ENCODE results near the gene DEGS2.
"Not testable (repeated sequence)": the region's sequence is repeated elsewhere in the genome, so short reads cannot be mapped to it uniquely, and the experiment has no call there.

The DEGS2 gene

GRCh38 chr14:100187247-100187833 is 27.9 kb upstream of the DEGS2 start:
- TF ChIP-seq EZH2phosphoT487 (IDR thresholded peaks at IDR 0.05; ENCODE audit: borderline replicate concordance, low read length) (no peak), CTCF (IDR thresholded peaks at IDR 0.05; ENCODE audit: low read depth, low read length, poor library complexity, severe bottlenecking) (no peak)
- Histone ChIP-seq H3K9me3 (ENCODE audit: control insufficient read depth, insufficient read depth, low read length) (no peaks in the 10 kb centered on the region), H3K27me3 (ENCODE audit: control insufficient read depth, low read length) (no peaks in the 10 kb centered on the region), H3K4me2 (ENCODE audit: low read length) (no peak overlapping the region), H3F3A (ENCODE audit: control insufficient read depth, insufficient read depth) (no peaks in the 10 kb centered on the region), H3K79me2 (ENCODE audit: control insufficient read depth, low read length) (peaks cover 2% of the 10 kb centered on the region; the same call in 1 of the 2 replicates), H3K9me2 (replicated peaks; ENCODE audit: control insufficient read depth, low read length) (no peaks in the 10 kb centered on the region), H3K36me3 (ENCODE audit: control insufficient read depth, low read length) (no peaks in the 10 kb centered on the region), H3K4me3 (ENCODE audit: low read length) (no peak overlapping the region), H4K20me1 (ENCODE audit: control insufficient read depth, insufficient read depth, low read depth, low read length) (no peaks in the 10 kb centered on the region), H3K27ac (ENCODE audit: low read depth, low read length) (no peak overlapping the region), H3K4me1 (ENCODE audit: control insufficient read depth, low read length) (peaks cover 6% of the 10 kb centered on the region)

- not testable (repeated sequence) for H3K4me1 ChIP-seq (ENCODE audit: control insufficient read depth, low read length); H3K27ac ChIP-seq (ENCODE audit: low read depth, low read length); H3K4me2 ChIP-seq (ENCODE audit: low read length)
Measured at GRCh38 chr14:100181876-100182551, 22.6 kb upstream of the DEGS2 start.

GRCh38 chr14:100180671-100181070 is 21.2 kb upstream of the DEGS2 start:
- H3F3A ChIP-seq (ENCODE audit: control insufficient read depth, insufficient read depth): not testable (repeated sequence)

More at GRCh38 chr14:100181876-100182551, 22.6 kb upstream of the DEGS2 start:
- H4K20me1 ChIP-seq (ENCODE audit: control insufficient read depth, insufficient read depth, low read depth, low read length); H3F3A ChIP-seq (ENCODE audit: control insufficient read depth, insufficient read depth); H3K9me2 ChIP-seq (replicated peaks; ENCODE audit: control insufficient read depth, low read length); H3K9me3 ChIP-seq (ENCODE audit: control insufficient read depth, insufficient read depth, low read length); H3K36me3 ChIP-seq (ENCODE audit: control insufficient read depth, low read length); H3K79me2 ChIP-seq (ENCODE audit: control insufficient read depth, low read length); H3K4me3 ChIP-seq (ENCODE audit: low read length); H3K27me3 ChIP-seq (ENCODE audit: control insufficient read depth, low read length): not testable (repeated sequence)

GRCh38 chr14:100178691-100179090 is 19.2 kb upstream of the DEGS2 start:
- TF ChIP-seq CTCF (IDR thresholded peaks at IDR 0.05; ENCODE audit: low read depth, low read length, poor library complexity, severe bottlenecking) (no peak), EZH2phosphoT487 (IDR thresholded peaks at IDR 0.05; ENCODE audit: borderline replicate concordance, low read length) (no peak)
- Histone ChIP-seq H4K20me1 (ENCODE audit: control insufficient read depth, insufficient read depth, low read depth, low read length) (no peaks in the 10 kb centered on the region), H3K4me3 (ENCODE audit: low read length) (no peak overlapping the region), H3K4me1 (ENCODE audit: control insufficient read depth, low read length) (no peaks in the 10 kb centered on the region), H3K27me3 (ENCODE audit: control insufficient read depth, low read length) (peaks cover 3% of the 10 kb centered on the region; the same call in 1 of the 2 replicates), H3K36me3 (ENCODE audit: control insufficient read depth, low read length) (no peaks in the 10 kb centered on the region), H3K9me3 (ENCODE audit: control insufficient read depth, insufficient read depth, low read length) (no peaks in the 10 kb centered on the region), H3F3A (ENCODE audit: control insufficient read depth, insufficient read depth) (no peaks in the 10 kb centered on the region), H3K4me2 (ENCODE audit: low read length) (no peak overlapping the region), H3K27ac (ENCODE audit: low read depth, low read length) (no peak overlapping the region), H3K79me2 (ENCODE audit: control insufficient read depth, low read length) (no peaks in the 10 kb centered on the region), H3K9me2 (replicated peaks; ENCODE audit: control insufficient read depth, low read length) (no peaks in the 10 kb centered on the region)

More at GRCh38 chr14:100180671-100181070, 21.2 kb upstream of the DEGS2 start:
- H3K79me2 ChIP-seq (ENCODE audit: control insufficient read depth, low read length); H3K27ac ChIP-seq (ENCODE audit: low read depth, low read length); H3K27me3 ChIP-seq (ENCODE audit: control insufficient read depth, low read length); H3K4me1 ChIP-seq (ENCODE audit: control insufficient read depth, low read length); H3K9me3 ChIP-seq (ENCODE audit: control insufficient read depth, insufficient read depth, low read length); H3K9me2 ChIP-seq (replicated peaks; ENCODE audit: control insufficient read depth, low read length); H3K4me3 ChIP-seq (ENCODE audit: low read length); H3K36me3 ChIP-seq (ENCODE audit: control insufficient read depth, low read length); H3K4me2 ChIP-seq (ENCODE audit: low read length); H4K20me1 ChIP-seq (ENCODE audit: control insufficient read depth, insufficient read depth, low read depth, low read length): not testable (repeated sequence)
